Hepatocyte (in vitro differentiated cells): Measurements from ENCODE around the gene ABLIM2.

ENCODE experiments used
- CTCF ChIP-seq: fragments of 200-600 bp; sonication (generic); IDR thresholded peaks from 2 replicates; pipeline ENCODE4 v1.5.1; 2016; ENCODE audit warnings: antibody characterized with exemption, mild to moderate bottlenecking; ENCODE audit not compliant: poor library complexity
- EZH2 ChIP-seq: fragments of 200-600 bp; sonication (generic); IDR thresholded peaks from 2 replicates; pipeline ENCODE4 v1.6.1; 2016; ENCODE audit warnings: antibody characterized with exemption, mild to moderate bottlenecking, borderline replicate concordance
- EZH2phosphoT487 ChIP-seq: fragments of 200-600 bp; sonication (generic); IDR thresholded peaks from one replicate; pipeline ENCODE4 v1.6.1; 2018; ENCODE audit warnings: antibody characterized with exemption, mild to moderate bottlenecking, low read depth, moderate library complexity; ENCODE audit not compliant: unreplicated experiment, severe bottlenecking

DNA sequence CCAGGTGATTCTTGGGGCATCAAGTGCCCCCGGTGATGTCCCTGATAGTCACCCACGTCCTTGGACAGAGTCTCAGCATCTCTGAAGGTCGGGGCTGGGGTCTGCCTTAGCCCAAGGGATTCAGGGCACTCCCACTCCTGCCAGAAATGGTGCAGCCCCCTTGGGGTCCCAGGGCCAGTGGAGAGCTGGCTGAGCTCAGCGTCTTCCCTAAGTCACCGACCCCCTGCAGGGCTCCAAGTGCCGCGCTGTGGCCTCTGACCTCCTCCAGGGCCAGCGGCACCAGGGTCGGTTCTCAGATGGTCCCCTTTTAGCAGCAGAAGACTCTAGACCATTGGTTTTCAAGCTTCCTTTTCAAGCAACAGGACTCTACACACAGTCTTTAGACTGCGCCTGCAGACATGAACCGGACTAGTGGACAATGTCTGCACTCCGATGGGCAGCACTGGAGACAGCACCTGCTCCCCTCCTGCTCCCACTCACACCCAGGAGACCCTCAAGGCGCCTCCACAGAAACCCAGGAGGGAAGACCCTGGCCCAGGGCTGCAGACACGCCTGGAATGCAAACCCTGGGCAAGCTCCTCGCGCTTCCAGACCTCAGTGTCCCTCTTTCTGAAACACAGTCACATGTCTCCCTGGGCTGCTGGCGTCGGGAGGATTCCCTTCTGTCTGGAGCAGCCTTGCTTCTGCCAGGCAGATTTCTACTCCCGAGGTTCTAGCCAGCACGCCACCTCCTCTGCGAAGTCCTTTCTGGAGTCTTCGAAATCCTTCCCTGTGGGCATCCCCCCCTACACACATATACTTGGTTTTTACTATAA lies 53.9 kb downstream of the ABLIM2 start:
- no peak for TF ChIP-seq CTCF
- no peak for TF ChIP-seq EZH2
- TF ChIP-seq EZH2phosphoT487: no peak
